ENCODE measurements around the gene MACROD2.

MACROD2 gene

DNA sequence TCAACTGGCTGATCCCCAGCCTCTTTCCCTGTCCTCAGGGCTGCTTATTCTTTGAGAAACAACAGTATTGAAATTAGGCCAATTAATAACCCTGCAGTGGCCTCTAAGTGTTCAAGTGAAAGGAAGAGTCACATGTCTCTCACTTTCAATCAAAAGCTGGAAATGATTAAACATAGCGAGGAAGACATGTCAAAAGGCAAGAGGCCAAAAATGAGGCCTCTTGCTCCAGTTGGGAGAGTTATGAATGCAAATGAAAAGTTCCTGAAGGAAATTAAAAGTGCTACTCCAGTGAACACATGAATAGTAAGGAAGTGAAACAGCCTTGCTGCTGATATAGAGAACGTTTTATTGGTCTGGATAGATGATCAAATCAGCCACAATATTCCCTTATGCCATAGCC, 131.5 kb downstream of the MACROD2 start:
- TF ChIP-seq, protein P1, sequence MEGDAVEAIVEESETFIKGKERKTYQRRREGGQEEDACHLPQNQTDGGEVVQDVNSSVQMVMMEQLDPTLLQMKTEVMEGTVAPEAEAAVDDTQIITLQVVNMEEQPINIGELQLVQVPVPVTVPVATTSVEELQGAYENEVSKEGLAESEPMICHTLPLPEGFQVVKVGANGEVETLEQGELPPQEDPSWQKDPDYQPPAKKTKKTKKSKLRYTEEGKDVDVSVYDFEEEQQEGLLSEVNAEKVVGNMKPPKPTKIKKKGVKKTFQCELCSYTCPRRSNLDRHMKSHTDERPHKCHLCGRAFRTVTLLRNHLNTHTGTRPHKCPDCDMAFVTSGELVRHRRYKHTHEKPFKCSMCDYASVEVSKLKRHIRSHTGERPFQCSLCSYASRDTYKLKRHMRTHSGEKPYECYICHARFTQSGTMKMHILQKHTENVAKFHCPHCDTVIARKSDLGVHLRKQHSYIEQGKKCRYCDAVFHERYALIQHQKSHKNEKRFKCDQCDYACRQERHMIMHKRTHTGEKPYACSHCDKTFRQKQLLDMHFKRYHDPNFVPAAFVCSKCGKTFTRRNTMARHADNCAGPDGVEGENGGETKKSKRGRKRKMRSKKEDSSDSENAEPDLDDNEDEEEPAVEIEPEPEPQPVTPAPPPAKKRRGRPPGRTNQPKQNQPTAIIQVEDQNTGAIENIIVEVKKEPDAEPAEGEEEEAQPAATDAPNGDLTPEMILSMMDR (conservative IDR thresholded peaks at IDR 0.05; ENCODE audit: low read depth, low read length), result no peak
- H3K4me3 ChIP-seq (ENCODE audit: low read depth, low read length), result no peak overlapping the region
- no peak for DNase-seq (ENCODE audit: low read depth)

DNA sequence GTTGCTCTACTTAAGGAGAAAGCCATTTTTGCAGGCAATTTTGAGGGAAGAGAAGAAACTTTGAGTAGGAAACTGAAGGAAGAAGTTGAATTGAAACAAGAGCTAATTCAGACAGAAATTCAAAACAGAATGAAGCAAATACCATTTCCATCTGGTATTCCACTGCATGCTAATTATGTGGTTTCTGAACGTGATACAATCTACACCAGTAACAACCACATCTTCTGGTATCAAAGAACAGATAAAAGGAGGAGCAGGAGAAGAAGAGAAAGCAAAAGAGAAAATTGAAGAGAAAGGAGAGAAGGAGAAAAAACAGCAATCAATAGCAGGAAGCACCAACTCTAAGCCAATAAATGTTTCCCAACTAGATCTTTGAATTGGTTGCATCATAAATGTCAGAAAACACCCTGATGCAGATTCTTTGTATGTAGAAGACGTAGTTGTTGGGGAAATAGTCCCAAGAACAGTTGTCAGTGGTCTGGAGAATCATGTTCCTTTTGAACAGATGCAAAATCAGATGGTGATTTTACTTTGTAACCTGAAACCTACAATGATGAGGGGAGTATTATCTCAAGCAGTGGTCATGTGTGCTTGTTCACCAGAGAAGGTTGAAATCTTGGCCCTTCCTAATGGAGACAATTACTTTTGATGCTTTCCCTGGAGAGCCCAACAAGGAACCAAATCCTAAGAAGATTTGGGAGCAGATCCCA, 132.4 kb downstream of the MACROD2 start:
- no peak overlapping the region for H3K4me3 ChIP-seq (ENCODE audit: low read depth, low read length)
- no peak for DNase-seq (ENCODE audit: low read depth)
- TF ChIP-seq, protein P1 (conservative IDR thresholded peaks at IDR 0.05; ENCODE audit: low read depth, low read length), result no peak

DNA sequence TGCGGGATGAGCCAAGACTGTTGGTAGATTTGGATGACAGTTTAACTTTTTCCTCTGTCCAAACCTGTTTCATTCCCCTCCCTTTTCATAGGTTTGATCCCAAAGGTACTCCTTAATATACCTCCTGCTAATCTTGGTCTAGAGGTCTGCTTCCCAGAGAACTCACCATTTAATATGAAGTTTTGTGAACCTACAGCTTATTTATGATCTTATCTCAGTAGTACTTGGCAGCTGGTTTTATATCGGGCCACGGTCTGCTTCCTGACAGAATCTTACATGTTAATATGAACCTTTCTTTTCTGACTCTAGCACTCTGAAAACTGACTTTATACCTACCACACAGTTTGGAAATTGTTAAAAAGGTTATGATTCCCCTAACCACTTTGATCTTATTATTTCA, 138.7 kb downstream of the MACROD2 start:
- no peak overlapping the region for H3K4me3 ChIP-seq (ENCODE audit: low read depth, low read length)
- no peak for DNase-seq (ENCODE audit: low read depth)
- TF ChIP-seq, protein P1 (conservative IDR thresholded peaks at IDR 0.05; ENCODE audit: low read depth, low read length), result no peak

DNA sequence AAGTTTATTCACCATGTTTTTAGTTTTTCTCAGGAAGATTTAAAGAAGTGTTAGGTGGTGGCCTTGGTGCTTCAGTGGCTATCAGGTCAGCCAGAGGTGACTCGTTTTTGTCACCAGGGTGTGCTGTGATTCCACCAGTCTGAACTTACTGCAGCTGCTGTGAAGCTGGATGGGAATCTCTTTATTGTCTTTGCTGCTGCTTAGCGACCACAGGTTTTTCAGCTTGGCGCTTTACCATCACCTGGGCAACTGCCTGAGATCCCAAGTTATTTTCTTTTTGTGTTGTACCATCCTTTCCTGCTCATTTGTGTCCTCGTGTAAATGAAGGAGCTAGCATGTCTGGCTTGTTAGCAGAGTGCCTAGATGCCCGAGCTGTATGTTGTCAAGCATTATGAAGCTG, 146.9 kb downstream of the MACROD2 start:
- peak; percentile 82 for DNase-seq (ENCODE audit: low read depth)
- TF ChIP-seq, protein P1 (conservative IDR thresholded peaks at IDR 0.05; ENCODE audit: low read depth, low read length), result peak; percentile 73
- H3K4me3 ChIP-seq (ENCODE audit: low read depth, low read length), result no peak overlapping the region

DNA sequence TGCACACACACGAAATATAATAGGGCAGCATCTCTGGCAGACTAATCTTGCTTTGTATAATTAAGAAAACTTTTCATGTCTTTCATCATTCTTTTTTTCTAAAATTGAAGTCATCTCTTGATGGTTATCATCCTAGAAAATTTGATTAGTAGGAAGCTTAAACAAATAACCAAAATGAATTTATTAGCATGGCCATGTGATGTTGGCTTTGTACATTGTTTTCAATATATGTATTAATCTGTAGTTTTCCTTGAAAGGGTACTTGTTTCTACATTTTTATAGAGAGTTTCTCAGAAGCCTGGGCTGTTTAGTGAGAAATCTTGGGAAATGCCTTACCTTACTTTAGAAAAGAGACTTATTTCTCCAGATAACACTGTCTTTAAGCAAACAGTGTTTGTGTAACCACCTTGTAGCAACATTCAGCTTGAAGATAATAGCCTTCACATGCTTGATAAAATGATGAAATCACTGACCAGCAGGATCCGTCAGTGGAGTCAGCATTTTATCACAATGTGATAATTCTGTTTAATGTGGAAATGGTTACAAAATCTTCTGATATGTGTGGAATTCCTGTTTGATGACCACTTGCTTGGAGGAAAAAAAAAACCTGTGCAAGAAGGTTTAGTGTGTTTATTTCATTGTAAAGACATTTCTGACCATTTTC, 147.8 kb downstream of the MACROD2 start:
- peak; percentile 90 for DNase-seq (ENCODE audit: low read depth)
- TF ChIP-seq, protein P1 (conservative IDR thresholded peaks at IDR 0.05; ENCODE audit: low read depth, low read length), result no peak
- H3K4me3 ChIP-seq (ENCODE audit: low read depth, low read length), result no peak overlapping the region

DNA sequence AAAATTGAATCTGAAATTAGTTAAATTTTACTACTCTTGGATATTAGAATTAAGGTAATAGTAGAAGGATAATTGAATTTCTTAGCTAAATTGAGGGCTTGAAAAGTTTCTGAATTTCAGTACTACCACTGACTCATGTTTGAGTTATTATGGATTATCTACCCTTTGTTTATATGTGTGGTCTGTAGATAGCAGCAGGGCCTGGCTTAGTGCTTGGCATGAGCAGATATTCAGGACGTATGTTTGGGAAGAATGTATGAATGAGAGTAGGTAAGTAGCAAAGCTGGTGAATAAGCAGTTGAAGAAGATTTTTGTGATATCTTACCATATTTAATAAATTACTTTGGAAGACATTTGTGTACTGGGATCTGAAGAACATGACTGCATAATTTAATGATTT, 152.7 kb downstream of the MACROD2 start:
- TF ChIP-seq, protein P1 (conservative IDR thresholded peaks at IDR 0.05; ENCODE audit: low read depth, low read length), result no peak
- no peak overlapping the region for H3K4me3 ChIP-seq (ENCODE audit: low read depth, low read length)
- DNase-seq (ENCODE audit: low read depth), result peak; percentile 67

DNA sequence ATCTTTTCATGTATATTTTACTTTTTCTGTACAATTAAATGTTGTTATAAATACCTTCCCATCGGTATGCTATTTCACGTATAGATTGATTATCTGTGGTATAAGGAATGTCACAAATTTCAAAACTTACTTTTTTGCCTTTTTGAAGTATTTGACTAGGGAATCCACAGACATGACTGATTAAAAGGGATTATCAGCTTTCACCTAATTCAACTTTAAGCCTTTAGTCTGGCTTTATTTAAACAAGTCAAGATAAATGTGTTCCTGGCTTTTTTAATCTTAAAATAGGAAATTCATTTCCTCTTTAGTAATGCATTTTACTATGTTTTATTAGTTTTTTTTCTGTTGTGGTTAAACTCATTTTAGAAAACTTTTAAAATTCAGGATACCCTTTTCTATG, 160.0 kb downstream of the MACROD2 start:
- TF ChIP-seq, protein P1 (conservative IDR thresholded peaks at IDR 0.05; ENCODE audit: low read depth, low read length), result no peak
- DNase-seq (ENCODE audit: low read depth), result no peak
- H3K4me3 ChIP-seq (ENCODE audit: low read depth, low read length), result no peak overlapping the region
